SJSA1 (cell line): Measurements from ENCODE around the gene PLCB3. TPM values are rescaled to one million over a fixed set of nuclear protein-coding genes. Genes with fewer than 3 reads are reported as not detected.

Experiments used
- DNase-seq, 2 experiments: peaks; one replicate each; pipeline ENCODE4 v3.0.0-alpha.2; 2015 to 2020; ENCODE audit warnings: low spot score in 2 of 2, low read depth in 1 of 2
- H3K27ac ChIP-seq: fragments of 250-450 bp; sonication (Bioruptor Pico); 2 replicates; pipeline ENCODE4 v1.5.1; 2020; ENCODE audit warnings: mild to moderate bottlenecking, moderate library complexity
- H3K27me3 ChIP-seq: fragments of 250-450 bp; sonication (Bioruptor Pico); replicated peaks from 2 replicates; pipeline ENCODE4 v1.5.1; 2020; ENCODE audit warnings: mild to moderate bottlenecking, moderate library complexity
- H3K36me3 ChIP-seq: fragments of 250-450 bp; sonication (Bioruptor Pico); 2 replicates; pipeline ENCODE4 v1.5.1; 2020; ENCODE audit warnings: mild to moderate bottlenecking
- H3K4me1 ChIP-seq: fragments of 250-450 bp; sonication (Bioruptor Pico); replicated peaks from 2 replicates; pipeline ENCODE4 v1.6.1; 2021; ENCODE audit warnings: mild to moderate bottlenecking
- H3K4me3 ChIP-seq: fragments of 250-450 bp; sonication (Bioruptor Pico); 2 replicates; pipeline ENCODE4 v1.5.1; 2020; ENCODE audit warnings: mild to moderate bottlenecking
- H3K9me3 ChIP-seq: fragments of 250-450 bp; sonication (Bioruptor Pico); replicated peaks from 2 replicates; pipeline ENCODE4 v1.5.1; 2020; ENCODE audit warnings: mild to moderate bottlenecking
- total RNA-seq: library from RNA; depleted of rRNA; stranded (reverse); fragments of >200 nt; shearing (Covaris generic); gene quantifications from 2 replicates; pipeline ENCODE4 v1.2.3, GENCODE V29; 2014

PLCB3 gene
- total RNA-seq, 1 experiment from 2014 or later: 51.5 TPM

- no peak for DNase-seq
- Histone ChIP-seq H3K36me3 (no peaks in the 10 kb centered on the region; the same call in 1 of the 2 replicates), H3K27ac (no peak within 1 kb of the TSS), H3K4me3 (no peak within 1 kb of the TSS), H3K4me1 (peaks cover 12% of the 10 kb centered on the region), H3K9me3 (0 out of 2 replicates have a peak, but pooled peaks cover 3% of the 10 kb centered on the region), H3K27me3 (peaks cover 51% of the 10 kb centered on the region)
Measured at GRCh38 chr11:64291262-64291751, 40.0 kb downstream of the PLCB3 start, which contains the start of gene KCNK4. TSS of gene KCNK4 (plus strand) at chr11:64291302. CDS start at chr11:64293019, 1,717 bp downstream.

GRCh38 chr11:64291752-64292459 lies 40.6 kb downstream of the PLCB3 start:
- H3K4me3 ChIP-seq: no peak overlapping the region
- peaks cover 56% of the 10 kb centered on the region for H3K27me3 ChIP-seq
- no peak overlapping the region for H3K27ac ChIP-seq
- no peaks in the 10 kb centered on the region; the same call in 1 of the 2 replicates for H3K36me3 ChIP-seq
- H3K9me3 ChIP-seq: 0 out of 2 replicates have a peak, but pooled peaks cover 3% of the 10 kb centered on the region
- peaks cover 10% of the 10 kb centered on the region for H3K4me1 ChIP-seq
- DNase-seq: no peak

GRCh38 chr11:64292460-64293254 lies 41.3 kb downstream of the PLCB3 start:
- Histone ChIP-seq H3K36me3 (no peaks in the 10 kb centered on the region; the same call in 1 of the 2 replicates), H3K27me3 (peaks cover 61% of the 10 kb centered on the region), H3K4me3 (no peak overlapping the region), H3K9me3 (0 out of 2 replicates have a peak, but pooled peaks cover 3% of the 10 kb centered on the region), H3K4me1 (peaks cover 10% of the 10 kb centered on the region), H3K27ac (no peak overlapping the region)
- no peak for DNase-seq

GRCh38 chr11:64294774-64295173 lies 43.4 kb downstream of the PLCB3 start:
- no peak overlapping the region for H3K4me3 ChIP-seq

GRCh38 chr11:64295760-64296159 lies 44.4 kb downstream of the PLCB3 start:
- peaks cover 10% of the 10 kb centered on the region for H3K4me1 ChIP-seq
- peaks cover 82% of the 10 kb centered on the region for H3K27me3 ChIP-seq
- 0 out of 2 replicates have a peak, but pooled peaks cover 3% of the 10 kb centered on the region for H3K9me3 ChIP-seq
- no peaks in the 10 kb centered on the region; the same call in 1 of the 2 replicates for H3K36me3 ChIP-seq
- H3K27ac ChIP-seq: no peak overlapping the region
- no peak overlapping the region for H3K4me3 ChIP-seq
- no peak for DNase-seq

More at GRCh38 chr11:64294774-64295173, 43.4 kb downstream of the PLCB3 start:
- Histone ChIP-seq H3K27ac (no peak overlapping the region), H3K36me3 (no peaks in the 10 kb centered on the region; the same call in 1 of the 2 replicates), H3K9me3 (0 out of 2 replicates have a peak, but pooled peaks cover 3% of the 10 kb centered on the region), H3K27me3 (peaks cover 80% of the 10 kb centered on the region), H3K4me1 (peaks cover 10% of the 10 kb centered on the region)
- no peak for DNase-seq

- Histone ChIP-seq H3K27ac (no peak overlapping the region), H3K4me3 (no peak overlapping the region), H3K4me1 (peaks cover 11% of the 10 kb centered on the region), H3K36me3 (no peaks in the 10 kb centered on the region; the same call in 1 of the 2 replicates), H3K9me3 (0 out of 2 replicates have a peak, but pooled peaks cover 3% of the 10 kb centered on the region), H3K27me3 (peaks cover 79% of the 10 kb centered on the region)
- DNase-seq: no peak
Measured at GRCh38 chr11:64296236-64296635, 44.9 kb downstream of the PLCB3 start.

- Histone ChIP-seq H3K9me3 (no peaks in the 10 kb centered on the region), H3K4me1 (peaks cover 10% of the 10 kb centered on the region), H3K27me3 (peaks cover 71% of the 10 kb centered on the region), H3K36me3 (no peaks in the 10 kb centered on the region; the same call in 1 of the 2 replicates), H3K4me3 (no peak overlapping the region), H3K27ac (no peak overlapping the region)
- DNase-seq: no peak
Measured at GRCh38 chr11:64296830-64297698, 45.7 kb downstream of the PLCB3 start.

- H3K27me3 ChIP-seq: peaks cover 63% of the 10 kb centered on the region
Measured at GRCh38 chr11:64297699-64298358, 46.5 kb downstream of the PLCB3 start.

GRCh38 chr11:64298966-64299846 lies 47.9 kb downstream of the PLCB3 start:
- Histone ChIP-seq H3K4me1 (peaks cover 12% of the 10 kb centered on the region), H3K27me3 (peaks cover 49% of the 10 kb centered on the region), H3K9me3 (no peaks in the 10 kb centered on the region), H3K27ac (no peak overlapping the region), H3K4me3 (no peak overlapping the region), H3K36me3 (no peaks in the 10 kb centered on the region)
- no peak for DNase-seq

More at GRCh38 chr11:64297699-64298358, 46.5 kb downstream of the PLCB3 start:
- Histone ChIP-seq H3K9me3 (no peaks in the 10 kb centered on the region), H3K36me3 (no peaks in the 10 kb centered on the region; the same call in 1 of the 2 replicates), H3K27ac (no peak overlapping the region), H3K4me1 (peaks cover 8% of the 10 kb centered on the region; the same call in 1 of the 2 replicates), H3K4me3 (no peak overlapping the region)
- DNase-seq: no peak

GRCh38 chr11:64299847-64300648 lies 48.7 kb downstream of the PLCB3 start, which contains the start of gene CATSPERZ:
TSS of gene CATSPERZ (plus strand) at chr11:64300358. CDS start at chr11:64300411, 53 bp downstream.
- DNase-seq: no peak
- Histone ChIP-seq H3K4me3 (no peak within 1 kb of the TSS), H3K4me1 (peaks cover 15% of the 10 kb centered on the region), H3K27me3 (peaks cover 47% of the 10 kb centered on the region), H3K9me3 (no peaks in the 10 kb centered on the region), H3K36me3 (no peaks in the 10 kb centered on the region), H3K27ac (no peak within 1 kb of the TSS)
